Esophagus mucosa (tissue), 1 donor: Measurements from ENCODE around the gene ADGRV1. TPM values are rescaled to one million over a fixed set of nuclear protein-coding genes. Genes with fewer than 3 reads are reported as not detected.

Experiments used
- total RNA-seq: library from RNA; stranded (reverse); gene quantifications from one replicate; pipeline ENCODE4 v1.2.4, GENCODE V29; 2023
- donor health status: DM: yes; HTN: yes; CAD: no.

ADGRV1 gene
- total RNA-seq, 1 donor from 2014 or later, result 3.7 TPM

Other genes starting within 250 kb of the ADGRV1 start
- gene CETN3, start 149.0 kb upstream of the ADGRV1 start, total RNA-seq, result 19.2 TPM
- gene MBLAC2, start 84.0 kb upstream of the ADGRV1 start, total RNA-seq, result 4.0 TPM
- gene POLR3G, start 83.9 kb upstream of the ADGRV1 start, total RNA-seq, result 7.7 TPM
- 7.3 TPM for gene LYSMD3, start 29.2 kb upstream of the ADGRV1 start, total RNA-seq